ENCODE data around the gene COL20A1. TPM values are rescaled to one million over a fixed set of nuclear protein-coding genes. Genes with fewer than 3 reads are reported as not detected.

Gene COL20A1
- total and polyA plus RNA-seq, 10 donors, result 0.12 to 2.1 (median 0.60) TPM; not detected in 2

DNA sequence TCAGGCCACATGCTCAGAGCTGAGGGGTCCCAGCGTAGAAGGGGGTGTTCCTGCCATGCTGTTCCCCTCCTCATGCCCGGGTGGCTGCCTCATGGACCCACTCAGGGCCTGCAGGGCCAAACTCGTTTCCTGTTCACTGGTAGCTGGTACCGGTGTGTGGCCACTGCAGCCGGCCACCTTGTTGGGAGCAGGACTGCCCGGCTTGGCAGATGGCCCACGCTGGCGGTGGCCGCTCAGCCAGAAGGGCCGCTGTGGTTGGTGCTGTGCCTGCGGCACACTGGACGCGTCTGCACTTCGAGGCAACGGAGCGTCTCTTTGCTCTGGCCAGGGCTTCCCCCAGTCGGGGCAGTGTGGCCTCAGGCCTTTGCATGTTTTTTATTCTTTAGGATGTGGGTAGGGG, 10.0 kb upstream of the COL20A1 start:
- peak in 1 of 3 donors; percentile 48 for TF ChIP-seq POLR2AphosphoS5 (IDR thresholded peaks at IDR 0.05)
- TF ChIP-seq, protein P1, sequence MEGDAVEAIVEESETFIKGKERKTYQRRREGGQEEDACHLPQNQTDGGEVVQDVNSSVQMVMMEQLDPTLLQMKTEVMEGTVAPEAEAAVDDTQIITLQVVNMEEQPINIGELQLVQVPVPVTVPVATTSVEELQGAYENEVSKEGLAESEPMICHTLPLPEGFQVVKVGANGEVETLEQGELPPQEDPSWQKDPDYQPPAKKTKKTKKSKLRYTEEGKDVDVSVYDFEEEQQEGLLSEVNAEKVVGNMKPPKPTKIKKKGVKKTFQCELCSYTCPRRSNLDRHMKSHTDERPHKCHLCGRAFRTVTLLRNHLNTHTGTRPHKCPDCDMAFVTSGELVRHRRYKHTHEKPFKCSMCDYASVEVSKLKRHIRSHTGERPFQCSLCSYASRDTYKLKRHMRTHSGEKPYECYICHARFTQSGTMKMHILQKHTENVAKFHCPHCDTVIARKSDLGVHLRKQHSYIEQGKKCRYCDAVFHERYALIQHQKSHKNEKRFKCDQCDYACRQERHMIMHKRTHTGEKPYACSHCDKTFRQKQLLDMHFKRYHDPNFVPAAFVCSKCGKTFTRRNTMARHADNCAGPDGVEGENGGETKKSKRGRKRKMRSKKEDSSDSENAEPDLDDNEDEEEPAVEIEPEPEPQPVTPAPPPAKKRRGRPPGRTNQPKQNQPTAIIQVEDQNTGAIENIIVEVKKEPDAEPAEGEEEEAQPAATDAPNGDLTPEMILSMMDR (IDR thresholded peaks at IDR 0.05 in 8 of 11, conservative IDR thresholded peaks at IDR 0.05 in 3 of 11), result no peak
- WGBS, 5 donors, result 86 to 95% (median 91%) methylated on average over 13 to 17 of the region's 17 CpGs
- H3K4me3 ChIP-seq, result no peak overlapping the region
- DNase-seq, result no peak
- H3K27ac ChIP-seq, result no peak overlapping the region
- no peaks in the 10 kb centered on the region for H3K9me3 ChIP-seq
- H3K36me3 ChIP-seq, result peaks cover 0 to 100% (median 87%) of the 10 kb centered on the region in 6 donors
- intact Hi-C loops (cut with DNase I; ENCODE audit: low total_unique reads), result no loop called here
- peaks cover 0 to 19% (median 0%) of the 10 kb centered on the region in 6 donors for H3K4me1 ChIP-seq
- H3K27me3 ChIP-seq (replicated peaks in 1 of 7), result no peaks in the 10 kb centered on the region

DNA sequence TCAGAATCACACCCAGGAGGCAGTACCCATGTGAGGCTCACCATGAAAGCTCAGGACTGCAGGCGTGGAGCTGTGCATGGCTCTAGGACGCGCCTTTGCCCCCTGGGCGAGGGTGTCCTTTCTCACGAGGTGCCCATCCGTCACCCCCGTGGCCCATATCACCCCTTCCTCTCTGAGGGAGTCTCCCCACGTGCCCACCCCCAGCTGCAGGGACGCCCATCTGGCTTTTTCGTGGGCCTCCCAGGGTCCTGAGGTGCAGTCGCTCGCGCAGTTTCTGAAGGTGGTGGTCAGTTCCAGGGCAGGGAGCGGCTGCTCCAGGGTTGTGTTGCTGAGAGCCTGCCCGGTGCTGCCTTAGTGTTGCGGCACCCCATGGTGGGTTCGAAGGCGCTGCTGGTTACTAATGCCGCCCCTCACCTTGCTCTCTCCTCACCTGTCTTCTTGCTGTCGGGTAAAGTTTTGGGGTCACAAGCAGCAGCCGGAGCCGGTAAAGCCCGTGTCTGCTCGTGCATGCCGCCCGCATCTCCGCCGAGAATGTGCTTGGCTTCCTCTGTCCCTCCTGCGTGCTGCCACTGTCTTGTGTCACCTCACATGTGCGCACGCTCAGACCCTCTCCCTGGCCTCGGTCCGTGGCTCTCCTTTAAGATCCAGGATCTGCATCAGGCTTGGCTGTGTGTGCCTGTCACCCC, 9.4 kb upstream of the COL20A1 start:
- no peaks in the 10 kb centered on the region for H3K9me3 ChIP-seq
- intact Hi-C loops (cut with DNase I; ENCODE audit: low total_unique reads), result no loop called here
- WGBS, 5 donors, result 91 to 94% (median 91%) methylated on average over 33 of the region's 33 CpGs
- no peak for DNase-seq
- TF ChIP-seq, protein P1 (IDR thresholded peaks at IDR 0.05 in 8 of 11, conservative IDR thresholded peaks at IDR 0.05 in 3 of 11), result no peak
- TF ChIP-seq POLR2A (IDR thresholded peaks at IDR 0.05) (no peak), POLR2AphosphoS5 (IDR thresholded peaks at IDR 0.05) (no peak)
- H3K36me3 ChIP-seq, result peaks cover 0 to 100% (median 87%) of the 10 kb centered on the region in 6 donors
- H3K27ac ChIP-seq, result peak overlapping the region in 5 of 8 donors; percentile 8 to 77 (median 46)
- H3K4me1 ChIP-seq, result peaks cover 0 to 19% (median 0%) of the 10 kb centered on the region in 6 donors
- H3K27me3 ChIP-seq (replicated peaks in 1 of 7), result no peaks in the 10 kb centered on the region
- H3K4me3 ChIP-seq, result peak overlapping the region in 1 of 8 donors; percentile 62

DNA sequence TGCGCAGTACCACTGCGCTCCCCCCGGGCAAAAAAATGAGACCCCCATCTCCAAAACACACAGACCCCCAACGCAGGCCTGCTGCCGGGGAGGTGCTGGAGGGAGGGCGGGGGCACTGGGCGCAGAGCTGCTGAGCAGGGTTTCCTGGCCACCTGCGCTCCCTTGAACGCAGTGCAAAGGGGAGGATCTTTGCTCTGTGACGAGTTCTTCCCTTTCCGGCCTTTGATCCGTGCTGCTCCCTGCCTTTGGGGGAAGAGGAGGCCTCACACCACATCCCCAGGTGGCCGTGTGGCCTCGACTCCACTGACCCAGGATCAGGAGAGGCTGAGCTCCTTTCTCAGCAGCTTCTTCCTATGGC, 8.9 kb upstream of the COL20A1 start:
- H3K27me3 ChIP-seq (replicated peaks in 1 of 7), result no peaks in the 10 kb centered on the region
- TF ChIP-seq POLR2A (IDR thresholded peaks at IDR 0.05) (no peak), POLR2AphosphoS5 (IDR thresholded peaks at IDR 0.05) (peak in 1 of 3 donors; percentile 38)
- TF ChIP-seq, protein P1 (IDR thresholded peaks at IDR 0.05 in 8 of 11, conservative IDR thresholded peaks at IDR 0.05 in 3 of 11), result no peak
- H3K36me3 ChIP-seq, result peaks cover 0 to 100% (median 87%) of the 10 kb centered on the region in 6 donors
- H3K27ac ChIP-seq, result peak overlapping the region in 6 of 8 donors; percentile 39 to 77 (median 48)
- peak overlapping the region in 4 of 8 donors; percentile 9 to 62 (median 14) for H3K4me3 ChIP-seq
- peaks cover 0 to 19% (median 0%) of the 10 kb centered on the region in 6 donors for H3K4me1 ChIP-seq
- no peak for DNase-seq
- intact Hi-C loops (cut with DNase I; ENCODE audit: low total_unique reads), result no loop called here
- H3K9me3 ChIP-seq, result no peaks in the 10 kb centered on the region
- 77 to 87% (median 82%) methylated on average over 14 of the region's 14 CpGs for WGBS, 5 donors

DNA sequence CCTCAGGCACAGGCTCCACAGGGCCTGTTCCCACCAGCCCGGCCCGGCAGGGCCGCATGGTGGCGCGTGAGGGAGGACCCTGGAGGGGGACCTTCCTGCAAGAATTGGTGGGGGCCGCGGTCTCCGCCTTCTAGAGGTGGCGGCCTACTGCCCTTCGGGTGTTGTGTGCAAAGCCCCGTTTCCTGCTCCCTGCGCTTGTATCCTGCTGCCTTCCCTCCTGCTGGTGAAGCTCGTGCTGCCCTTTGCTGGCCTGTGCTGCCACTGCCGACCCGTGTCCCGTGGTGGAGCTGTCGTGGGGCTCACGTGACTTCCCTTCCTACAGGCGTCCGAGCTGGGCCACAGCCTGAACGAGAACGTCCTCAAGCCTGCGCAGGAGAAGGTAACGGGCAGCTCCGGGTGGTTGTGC, 8.4 kb upstream of the COL20A1 start:
- Histone ChIP-seq H3K27ac (peak overlapping the region in 6 of 8 donors; percentile 39 to 77 (median 48)), H3K36me3 (peaks cover 0 to 100% (median 87%) of the 10 kb centered on the region in 6 donors), H3K27me3 (replicated peaks in 1 of 7) (no peaks in the 10 kb centered on the region), H3K9me3 (no peaks in the 10 kb centered on the region), H3K4me3 (peak overlapping the region in 4 of 8 donors; percentile 9 to 62 (median 14)), H3K4me1 (peaks cover 0 to 19% (median 0%) of the 10 kb centered on the region in 6 donors)
- DNase-seq, result no peak
- intact Hi-C loops (cut with DNase I; ENCODE audit: low total_unique reads), result no loop called here
- TF ChIP-seq POLR2AphosphoS5 (IDR thresholded peaks at IDR 0.05) (peak in 2 of 3 donors; percentile 55 to 66), POLR2A (IDR thresholded peaks at IDR 0.05) (no peak)
- TF ChIP-seq, protein P1 (IDR thresholded peaks at IDR 0.05 in 8 of 11, conservative IDR thresholded peaks at IDR 0.05 in 3 of 11), result no peak
- WGBS, 5 donors, result 77 to 85% (median 79%) methylated on average over 10 to 25 of the region's 25 CpGs

Measured in spleen (tissue), 11 donors.